Common myeloid progenitor, CD34-positive (primary cell): Measurements from ENCODE around the gene SGCA.

ENCODE experiments used
- CTCF ChIA-PET: fragments of 350-600 bp; sonication (Branson Sonifier 250); formaldehyde crosslinking; loops from one replicate; lab custom pipeline; 2021; ENCODE audit warnings: antibody characterized with exemption; lab: Charles Lee
- POLR2A ChIA-PET: fragments of 350-600 bp; sonication (Branson Sonifier 250); formaldehyde crosslinking; loops from one replicate; lab custom pipeline; 2021; ENCODE audit warnings: antibody characterized with exemption; lab: Charles Lee
- DNase-seq, 3 donors: peaks; one replicate each; pipeline versions ENCODE4 v3.0.0 to v3.0.0-alpha.2; 2013
- H3K27ac ChIP-seq, 2 experiments: 1 replicate in 1 of 2; 2 replicates in 1 of 2; pipeline ENCODE4 v1.7.0; 2013; ENCODE audit warnings: inconsistent platforms in 2 of 2, low read length in 2 of 2, mild to moderate bottlenecking in 2 of 2, low read depth in 1 of 2, moderate library complexity in 1 of 2; ENCODE audit not compliant: severe bottlenecking in 2 of 2, insufficient read depth in 1 of 2, poor library complexity in 1 of 2
- H3K27me3 ChIP-seq, 5 experiments: replicated peaks in 2 of 5; 1 replicate in 3 of 5; 2 replicates in 2 of 5; pipeline versions ENCODE4 v1.6.1 to v1.7.0; 2013; ENCODE audit warnings: low read length in 4 of 5, mild to moderate bottlenecking in 2 of 5, moderate library complexity in 2 of 5, inconsistent platforms in 1 of 5; ENCODE audit not compliant: insufficient read depth in 5 of 5, control insufficient read depth in 4 of 5
- H3K36me3 ChIP-seq, 4 experiments: 1 replicate in 2 of 4; 2 replicates in 2 of 4; pipeline versions ENCODE4 v1.6.1 to v1.7.0; 2013; ENCODE audit warnings: low read length in 3 of 4, control low read depth in 1 of 4, mild to moderate bottlenecking in 1 of 4; ENCODE audit not compliant: control insufficient read depth in 4 of 4, insufficient read depth in 4 of 4
- H3K4me1 ChIP-seq, 4 experiments: 1 replicate in 3 of 4; 2 replicates in 1 of 4; pipeline versions ENCODE4 v1.6.1 to v1.7.1; 2013; ENCODE audit warnings: low read length in 3 of 4, mild to moderate bottlenecking in 3 of 4, control low read depth in 1 of 4, inconsistent platforms in 1 of 4, moderate library complexity in 1 of 4; ENCODE audit not compliant: control insufficient read depth in 4 of 4, insufficient read depth in 4 of 4; ENCODE audit errors: control extremely low read depth in 1 of 4
- H3K4me3 ChIP-seq, 7 experiments: 1 replicate in 4 of 7; 2 replicates in 3 of 7; pipeline versions ENCODE4 v1.5.1 to v1.7.0; 2013; ENCODE audit warnings: mild to moderate bottlenecking in 7 of 7, low read length in 6 of 7, moderate library complexity in 6 of 7, inconsistent platforms in 2 of 7, low read depth in 2 of 7, control low read depth in 1 of 7; ENCODE audit not compliant: insufficient read depth in 4 of 7, control insufficient read depth in 1 of 7; ENCODE audit errors: extremely low read depth in 1 of 7
- H3K9me3 ChIP-seq, 5 experiments: 1 replicate in 4 of 5; 2 replicates in 1 of 5; pipeline versions ENCODE4 v1.6.1 to v1.7.1; 2013; ENCODE audit warnings: low read length in 4 of 5, mild to moderate bottlenecking in 2 of 5, inconsistent platforms in 1 of 5, low read depth in 1 of 5, moderate library complexity in 1 of 5; ENCODE audit not compliant: control insufficient read depth in 4 of 5, insufficient read depth in 2 of 5; ENCODE audit errors: control extremely low read depth in 1 of 5
- WGBS: methylation state at CpG from one replicate; pipeline ENCODE4 v1.1.5; 2013; ENCODE audit not compliant: insufficient coverage; 5-methylcytosine and 5-hydroxymethylcytosine counted together

SGCA gene

GRCh38 chr17:50199803-50200456, 34.1 kb downstream of the SGCA start:
- H3K27ac ChIP-seq = no peak overlapping the region
- H3K36me3 ChIP-seq = no peaks in the 10 kb centered on the region
- POLR2A ChIA-PET = interaction anchor here (0.6 to 0.7 kb wide), 2 partner anchors 72 to 94 kb away, joined by 3 read pairs; no protein-coding TSS in a partner anchor
- CTCF ChIA-PET = interaction anchor here (0.7 to 10.9 kb wide), 15 partner anchors 14 to 109 kb away, joined by 3 to 276 read pairs (median 7); partner anchors contain the start of gene TMEM92
- H3K27me3 ChIP-seq = peaks cover 0 to 30% (median 16%) of the 10 kb centered on the region in 5 experiments
- no peaks in the 10 kb centered on the region for H3K9me3 ChIP-seq
- H3K4me3 ChIP-seq = peak overlapping the region in 6 of 7 experiments; percentile 40 to 74 (median 60)
- peak; percentile 77 to 88 (median 87) for DNase-seq
- 1% methylated on average over 23 of the region's 36 CpGs for WGBS
- peaks cover 0 to 19% (median 18%) of the 10 kb centered on the region in 4 experiments for H3K4me1 ChIP-seq

GRCh38 chr17:50200457-50201275, 34.9 kb downstream of the SGCA start:
- Histone ChIP-seq H3K9me3 (no peaks in the 10 kb centered on the region), H3K27ac (no peak overlapping the region)
- under 1% methylated on average over 42 of the region's 55 CpGs for WGBS

GRCh38 chr17:50201276-50201854, 35.6 kb downstream of the SGCA start, which contains the start of gene COL1A1:
Gene COL1A1 (minus strand): TSS chr17:50201631. CDS start chr17:50201513, 118 bp downstream.
- POLR2A ChIA-PET = no interaction called here
- no peak for DNase-seq
- Histone ChIP-seq H3K9me3 (no peaks in the 10 kb centered on the region), H3K4me3 (peak within 1 kb of the TSS; percentile 6 to 74 (median 56)), H3K27ac (no peak within 1 kb of the TSS), H3K4me1 (peaks cover 0 to 19% (median 18%) of the 10 kb centered on the region in 4 experiments), H3K27me3 (peaks cover 0 to 38% (median 21%) of the 10 kb centered on the region in 5 experiments), H3K36me3 (no peaks in the 10 kb centered on the region)
- CTCF ChIA-PET = interaction anchor here (0.7 to 10.9 kb wide), 20 partner anchors 12 to 139 kb away, joined by 3 to 276 read pairs (median 5); partner anchors contain the start of gene TMEM92
- 13% methylated on average over 33 of the region's 34 CpGs for WGBS

More at GRCh38 chr17:50200457-50201275, 34.9 kb downstream of the SGCA start:
- H3K27me3 ChIP-seq = peaks cover 0 to 33% (median 21%) of the 10 kb centered on the region in 5 experiments
- H3K36me3 ChIP-seq = no peaks in the 10 kb centered on the region
- H3K4me3 ChIP-seq = peak overlapping the region; percentile 6 to 74 (median 56)
- peaks cover 0 to 19% (median 18%) of the 10 kb centered on the region in 4 experiments for H3K4me1 ChIP-seq
- DNase-seq = peak; percentile 76 to 92 (median 89)
- ChIA-PET CTCF (interaction anchor here (0.7 to 10.9 kb wide), 22 partner anchors 13 to 110 kb away, joined by 3 to 276 read pairs (median 5); partner anchors contain the start of gene TMEM92), POLR2A (interaction anchor here (0.7 kb wide), 1 partner anchor 93 kb away, joined by 3 read pairs; no protein-coding TSS in a partner anchor)

GRCh38 chr17:50203086-50203485, 37.3 kb downstream of the SGCA start:
- POLR2A ChIA-PET = no interaction called here
- CTCF ChIA-PET = interaction anchor here (1.8 to 10.9 kb wide), 4 partner anchors 10 to 104 kb away, joined by 6 to 276 read pairs (median 134); partner anchors contain the start of gene TMEM92
- no peak overlapping the region for H3K27ac ChIP-seq

GRCh38 chr17:50203604-50204345, 38.0 kb downstream of the SGCA start:
- H3K27ac ChIP-seq = no peak overlapping the region
- H3K36me3 ChIP-seq = no peaks in the 10 kb centered on the region
- H3K4me3 ChIP-seq = no peak overlapping the region
- ChIA-PET POLR2A (interaction anchor here (1.5 kb wide), 1 partner anchor 13 kb away, joined by 3 read pairs; no protein-coding TSS in a partner anchor), CTCF (interaction anchor here (1.0 to 10.9 kb wide), 5 partner anchors 9 to 126 kb away, joined by 3 to 276 read pairs (median 4); partner anchors contain the start of gene TMEM92)
- H3K4me1 ChIP-seq = peaks cover 0 to 21% (median 18%) of the 10 kb centered on the region in 4 experiments
- H3K9me3 ChIP-seq = no peaks in the 10 kb centered on the region
- 89% methylated on average over 6 of the region's 13 CpGs for WGBS
- DNase-seq = no peak
- peaks cover 0 to 38% (median 20%) of the 10 kb centered on the region in 5 experiments for H3K27me3 ChIP-seq

More at GRCh38 chr17:50203086-50203485, 37.3 kb downstream of the SGCA start:
- Histone ChIP-seq H3K4me3 (no peak overlapping the region), H3K4me1 (peaks cover 0 to 21% (median 18%) of the 10 kb centered on the region in 4 experiments), H3K36me3 (no peaks in the 10 kb centered on the region), H3K9me3 (no peaks in the 10 kb centered on the region), H3K27me3 (peaks cover 0 to 38% (median 20%) of the 10 kb centered on the region in 5 experiments)
- 87% methylated on average over 11 of the region's 14 CpGs for WGBS
- DNase-seq = no peak

- peaks cover 0 to 19% (median 18%) of the 10 kb centered on the region in 4 experiments for H3K4me1 ChIP-seq
- H3K4me3 ChIP-seq = no peak overlapping the region
- 100% methylated on average over 1 of the region's 3 CpGs for WGBS
- H3K9me3 ChIP-seq = no peaks in the 10 kb centered on the region
- H3K27ac ChIP-seq = no peak overlapping the region
- POLR2A ChIA-PET = interaction anchor here (0.6 to 1.5 kb wide), 2 partner anchors 13 to 103 kb away, joined by 3 read pairs; no protein-coding TSS in a partner anchor
- DNase-seq = no peak
- no peaks in the 10 kb centered on the region for H3K36me3 ChIP-seq
- CTCF ChIA-PET = interaction anchor here (1.0 to 10.9 kb wide), 6 partner anchors 8 to 125 kb away, joined by 3 to 276 read pairs (median 4); partner anchors contain the start of gene TMEM92
- peaks cover 0 to 34% (median 18%) of the 10 kb centered on the region in 5 experiments for H3K27me3 ChIP-seq
Observed at GRCh38 chr17:50204431-50204830, 38.6 kb downstream of the SGCA start.
